ENCODE data around the gene PCSK4.
"Not testable (repeated sequence)": the region's sequence is repeated elsewhere in the genome, so short reads cannot be mapped to it uniquely, and the experiment has no call there.

PCSK4 gene

DNA sequence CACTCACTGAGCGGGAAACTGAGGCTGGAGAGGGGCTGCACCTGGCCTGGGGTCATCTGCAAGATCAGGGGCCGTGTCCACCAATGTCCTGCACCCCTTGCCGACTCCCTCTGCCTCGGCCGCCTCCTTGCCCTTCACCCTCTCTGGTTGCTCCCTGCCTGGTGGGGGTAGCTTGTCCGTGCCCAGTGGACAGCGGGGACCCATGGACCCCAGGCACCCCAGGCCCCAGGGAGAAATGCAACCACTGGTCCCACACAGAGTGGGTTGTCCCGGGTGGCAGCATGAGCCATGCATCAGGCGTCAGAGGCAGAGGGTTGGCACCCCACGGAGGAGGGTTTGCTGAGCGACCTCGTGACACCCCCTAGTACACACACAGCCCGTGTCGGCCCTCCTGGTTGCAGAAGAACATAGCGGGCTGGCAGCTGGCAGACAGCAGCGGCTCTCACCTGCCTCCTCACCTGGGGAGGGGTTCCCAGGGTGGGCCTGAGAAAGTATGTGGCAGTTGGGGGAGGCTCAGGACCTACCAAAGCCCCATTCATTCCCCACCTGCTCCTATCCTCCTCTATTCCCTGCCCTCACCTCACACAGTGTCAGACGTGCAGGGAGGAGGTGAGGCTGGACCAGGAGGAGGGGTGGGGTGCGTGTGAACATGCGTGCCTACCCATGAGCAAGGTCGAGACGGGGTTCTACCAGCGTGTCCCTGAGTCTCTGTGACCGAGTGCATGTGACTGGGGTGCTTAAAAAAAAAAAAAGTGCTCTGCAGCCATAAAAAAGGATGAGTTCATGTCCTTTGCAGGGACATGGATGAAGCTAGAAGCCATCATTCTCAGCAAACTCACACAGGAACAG lies 14.0 kb upstream of the PCSK4 start:
- no peak for DNase-seq

DNA sequence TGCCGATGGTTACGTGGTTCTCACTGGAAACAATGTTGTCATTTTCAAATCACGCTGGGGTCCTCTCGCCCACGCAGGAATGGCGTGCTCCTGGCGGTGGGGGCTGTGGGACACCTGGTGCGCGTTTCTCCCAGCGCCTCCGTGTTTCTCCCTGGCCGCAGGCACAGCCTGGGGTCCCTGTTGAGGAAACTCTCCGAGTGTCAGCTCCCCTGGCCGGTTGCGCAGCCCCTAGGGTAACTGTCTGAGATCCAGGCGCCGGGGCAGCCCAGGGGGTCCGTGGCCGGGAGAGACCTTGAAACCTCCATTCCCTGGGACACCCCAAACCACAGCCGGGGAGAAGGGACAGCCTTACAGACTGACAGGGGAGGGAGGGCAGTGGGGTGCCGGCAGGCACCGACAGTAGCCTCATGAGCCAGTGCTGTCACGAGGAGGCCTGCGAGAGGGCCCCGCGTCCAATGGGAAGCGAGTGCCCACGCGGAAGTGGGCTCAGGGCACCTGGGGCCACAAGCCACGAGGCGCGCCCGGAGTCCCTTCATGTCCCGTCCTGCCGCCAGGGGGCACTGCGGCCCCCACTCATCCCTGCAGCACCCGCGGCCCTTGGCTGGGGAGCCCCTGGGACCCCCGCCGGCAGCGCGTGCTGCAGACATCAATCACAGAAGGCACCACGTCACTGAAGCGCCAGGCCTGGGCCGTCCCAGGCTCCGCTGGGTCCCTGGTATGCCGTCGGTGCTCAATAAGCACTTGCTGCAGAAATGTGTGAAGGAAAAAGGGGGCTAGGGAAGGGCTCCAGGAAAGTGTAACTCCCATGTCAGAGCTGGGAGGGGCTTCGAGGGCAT lies 13.2 kb upstream of the PCSK4 start:
- DNase-seq: peak; percentile 79

DNA sequence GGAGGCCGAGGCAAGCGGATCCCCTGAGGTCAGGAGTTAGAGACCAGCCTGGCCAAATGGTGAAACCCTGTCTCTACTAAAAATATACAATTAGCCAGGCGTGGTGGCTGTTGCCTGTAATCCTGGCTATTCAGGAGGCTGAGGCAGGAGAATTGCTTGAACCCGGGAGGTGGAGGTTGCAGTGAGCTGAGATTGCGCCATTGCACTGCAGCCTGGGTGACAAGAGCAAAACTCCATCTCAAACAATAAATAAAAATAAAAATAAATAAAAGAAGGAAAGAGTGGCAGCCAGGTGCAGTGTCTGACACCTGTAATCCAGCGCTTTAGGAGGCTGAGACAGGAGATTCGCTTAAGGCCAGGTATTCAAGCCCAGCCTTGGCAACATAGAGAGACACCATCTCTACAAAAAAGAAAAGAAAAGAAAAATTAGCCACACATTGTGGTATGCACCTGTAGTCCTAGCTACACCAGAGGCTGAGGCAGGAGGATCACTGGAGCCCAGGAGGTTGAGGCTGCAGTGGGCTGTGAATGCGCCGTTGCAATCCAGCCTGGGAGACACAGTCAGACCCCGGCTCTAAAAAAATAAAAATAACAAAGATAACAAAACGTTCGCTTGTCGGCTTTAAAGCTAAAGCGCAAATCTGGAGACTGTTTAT lies 12.4 kb upstream of the PCSK4 start:
- DNase-seq: no peak

DNA sequence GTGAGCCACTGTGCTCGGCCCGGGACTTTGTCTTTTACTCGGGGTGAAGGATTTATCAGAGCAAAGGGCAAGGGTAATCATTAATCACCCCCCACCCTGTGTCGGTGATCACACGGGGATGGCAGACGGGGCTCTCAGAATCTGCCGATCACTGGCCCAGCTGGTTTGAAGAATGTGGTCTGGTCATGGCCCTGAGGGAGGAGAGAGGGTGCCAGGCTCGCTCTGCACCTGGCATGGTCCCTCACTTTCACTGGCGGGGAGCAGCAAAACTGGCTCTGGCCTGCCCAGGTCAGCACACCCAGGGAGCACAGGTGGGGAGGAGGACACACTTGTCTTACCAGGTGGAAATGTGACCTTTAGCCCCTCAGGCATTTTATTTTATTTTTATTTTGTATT lies 11.0 kb upstream of the PCSK4 start:
- no peak for DNase-seq

DNA sequence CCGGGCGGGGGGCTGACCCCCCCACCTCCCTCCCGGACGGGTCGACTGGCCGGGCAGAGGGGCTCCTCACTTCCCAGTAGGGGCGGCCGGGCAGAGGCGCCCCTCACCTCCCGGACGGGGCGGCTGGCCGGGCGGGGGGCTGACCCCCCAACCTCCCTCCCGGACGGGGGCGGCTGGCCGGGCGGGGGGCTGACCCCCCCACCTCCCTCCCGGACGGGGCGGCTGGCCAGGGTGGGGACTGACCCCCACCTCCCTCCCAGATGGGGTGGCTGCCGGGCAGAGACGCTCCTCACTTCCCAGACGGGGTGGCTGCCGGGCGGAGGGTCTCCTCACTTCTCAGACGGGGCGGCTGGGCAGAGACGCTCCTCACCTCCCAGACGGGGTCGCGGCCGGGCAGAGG lies 9.1 kb upstream of the PCSK4 start:
- DNase-seq: not testable (repeated sequence)

DNA sequence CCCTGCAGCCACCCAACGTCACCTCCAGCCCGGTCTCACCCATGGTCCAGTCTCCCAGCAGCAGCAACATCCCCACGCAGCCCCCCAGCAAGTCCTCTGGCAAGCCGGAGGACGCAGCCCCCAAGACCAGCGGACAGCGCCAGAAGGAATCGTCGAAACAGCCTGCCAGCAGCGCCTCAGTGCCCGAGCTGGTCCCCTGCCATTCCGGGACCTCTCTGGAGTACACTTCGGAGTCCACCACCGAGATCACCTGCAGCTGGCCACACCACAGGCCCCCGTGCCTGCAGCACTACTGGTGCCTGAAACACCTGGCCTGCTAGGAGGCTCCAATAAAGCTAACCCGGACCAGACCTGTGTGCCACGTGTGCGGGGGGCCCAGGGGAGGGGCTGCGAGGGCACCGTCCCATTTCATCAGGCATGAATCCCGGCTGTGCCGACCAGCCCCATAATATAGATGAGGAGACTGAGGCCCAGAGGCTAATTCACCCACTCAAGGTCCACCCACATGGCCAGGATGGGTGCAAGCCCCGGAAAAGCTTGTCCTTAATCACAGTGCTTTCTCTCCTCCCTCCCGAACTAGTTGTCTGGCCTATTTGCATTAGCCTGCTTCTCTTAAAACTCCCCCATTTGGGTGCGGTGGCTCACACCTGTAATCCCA lies 7.6 kb upstream of the PCSK4 start:
- no peak for DNase-seq

DNA sequence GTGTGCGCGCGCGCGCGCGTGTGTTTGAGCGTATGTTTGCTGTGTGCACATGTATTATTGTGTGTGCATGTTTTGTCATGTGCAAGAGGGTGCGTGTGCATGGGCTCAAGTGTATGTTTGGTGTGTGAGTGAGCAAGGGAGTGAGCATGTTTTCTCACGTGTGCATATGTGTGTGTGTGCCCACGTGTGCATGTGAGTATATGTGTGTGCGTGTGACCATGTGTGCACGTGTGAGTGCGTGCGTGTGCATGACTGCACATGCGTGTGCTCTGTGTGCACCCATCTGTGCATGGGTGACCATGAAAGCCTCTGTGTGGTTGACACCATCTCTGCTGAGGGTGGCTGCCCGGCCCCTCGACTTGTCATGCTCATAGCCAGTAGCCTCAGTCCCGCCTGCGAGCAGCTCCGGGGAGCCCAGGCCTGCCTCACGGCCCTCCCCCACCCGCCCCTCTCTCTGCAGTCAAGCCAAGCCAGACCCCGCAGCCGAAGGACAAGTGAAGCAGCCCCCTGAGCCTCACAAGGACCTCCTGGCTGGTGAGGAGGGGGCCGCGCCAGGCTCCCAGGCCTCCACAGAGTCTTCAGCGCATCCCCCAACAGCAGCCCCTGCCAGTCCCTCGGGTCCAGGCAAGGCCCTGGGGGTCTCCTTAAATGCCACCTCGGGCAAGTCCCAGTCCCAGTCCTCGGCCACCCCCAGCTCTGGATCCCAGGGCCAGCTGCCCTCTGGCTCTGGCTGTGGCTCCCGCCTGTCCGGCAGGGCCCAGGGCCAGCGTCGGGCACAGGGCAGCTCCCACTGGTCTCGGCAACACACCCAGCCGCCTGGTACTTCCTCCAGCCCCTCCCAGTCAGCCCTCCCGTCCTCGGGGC lies 6.8 kb upstream of the PCSK4 start:
- DNase-seq: no peak

DNA sequence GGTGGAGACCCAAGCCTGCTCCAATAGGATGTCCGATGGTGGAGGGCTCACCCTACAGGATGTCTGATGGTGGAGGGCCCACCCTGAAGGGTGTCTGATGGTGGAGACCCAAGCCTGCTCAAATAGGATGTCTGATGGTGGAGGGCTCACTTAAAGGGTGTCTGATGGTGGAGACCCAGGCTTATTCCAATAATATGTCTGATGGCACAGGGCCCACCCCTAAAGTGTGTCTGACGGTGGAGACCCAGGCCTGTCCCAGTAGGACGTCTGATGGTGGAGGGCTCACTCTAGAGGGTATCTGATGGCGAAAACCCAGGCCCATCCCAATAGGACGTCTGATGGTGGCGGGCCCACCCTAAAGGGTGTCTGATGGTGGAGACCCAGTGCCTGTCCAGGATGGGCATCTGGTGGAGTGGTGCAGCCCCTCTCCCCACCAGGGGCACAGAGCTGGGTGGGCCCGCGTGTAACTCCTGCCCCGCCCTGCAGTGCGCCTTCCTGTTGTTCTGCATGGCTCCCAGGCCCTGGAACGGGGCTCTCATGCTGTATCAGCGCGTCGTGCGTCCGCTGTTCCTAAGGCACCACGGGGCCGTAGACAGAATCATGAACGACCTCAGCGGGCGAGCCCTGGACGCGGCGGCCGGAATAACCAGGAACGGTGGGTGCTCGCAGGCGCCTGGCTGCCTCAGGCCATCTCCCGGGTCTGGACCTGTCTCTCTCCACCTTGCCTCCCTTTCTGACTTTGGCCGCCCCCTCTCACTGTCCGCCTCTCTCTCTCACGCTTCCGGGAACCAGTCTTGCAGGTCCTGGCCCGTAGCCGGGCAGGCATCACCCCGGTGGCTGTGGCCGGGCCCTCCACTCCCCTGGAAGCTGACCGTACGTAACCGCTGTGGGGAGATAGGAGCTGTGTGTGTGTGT lies 5.9 kb upstream of the PCSK4 start:
- no peak for DNase-seq

DNA sequence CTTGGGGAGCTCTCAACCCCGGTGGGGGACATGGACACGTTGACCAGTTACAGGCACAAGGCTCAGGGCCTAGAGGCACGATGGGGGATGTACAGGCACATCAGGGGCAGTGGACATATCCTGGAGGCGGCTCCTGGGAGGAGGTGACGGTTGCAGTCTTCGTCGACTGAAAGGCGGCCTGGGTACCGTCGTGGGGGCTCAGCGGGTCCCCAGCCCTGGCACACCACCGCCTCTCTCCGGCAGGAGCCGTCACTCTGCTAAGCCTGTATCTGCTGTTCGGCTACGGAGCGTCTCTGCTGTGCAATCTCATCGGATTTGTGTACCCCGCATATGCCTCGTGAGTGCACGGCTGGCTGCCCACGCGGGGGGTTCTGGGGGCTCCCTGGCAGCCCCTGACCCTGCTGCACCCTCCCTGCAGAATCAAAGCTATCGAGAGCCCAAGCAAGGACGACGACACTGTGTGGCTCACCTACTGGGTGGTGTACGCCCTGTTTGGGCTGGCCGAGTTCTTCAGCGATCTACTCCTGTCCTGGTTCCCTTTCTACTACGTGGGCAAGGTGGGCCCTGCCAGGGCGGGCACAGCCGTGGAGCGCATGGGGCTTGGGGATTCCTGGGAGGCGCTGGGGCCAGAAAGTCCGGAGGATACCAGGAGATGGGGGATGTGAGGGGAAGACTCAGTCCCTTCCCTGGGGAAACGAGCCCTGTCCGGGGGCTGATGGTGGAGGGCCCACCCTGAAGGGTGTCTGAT lies 5.1 kb upstream of the PCSK4 start:
- DNase-seq: no peak

DNA sequence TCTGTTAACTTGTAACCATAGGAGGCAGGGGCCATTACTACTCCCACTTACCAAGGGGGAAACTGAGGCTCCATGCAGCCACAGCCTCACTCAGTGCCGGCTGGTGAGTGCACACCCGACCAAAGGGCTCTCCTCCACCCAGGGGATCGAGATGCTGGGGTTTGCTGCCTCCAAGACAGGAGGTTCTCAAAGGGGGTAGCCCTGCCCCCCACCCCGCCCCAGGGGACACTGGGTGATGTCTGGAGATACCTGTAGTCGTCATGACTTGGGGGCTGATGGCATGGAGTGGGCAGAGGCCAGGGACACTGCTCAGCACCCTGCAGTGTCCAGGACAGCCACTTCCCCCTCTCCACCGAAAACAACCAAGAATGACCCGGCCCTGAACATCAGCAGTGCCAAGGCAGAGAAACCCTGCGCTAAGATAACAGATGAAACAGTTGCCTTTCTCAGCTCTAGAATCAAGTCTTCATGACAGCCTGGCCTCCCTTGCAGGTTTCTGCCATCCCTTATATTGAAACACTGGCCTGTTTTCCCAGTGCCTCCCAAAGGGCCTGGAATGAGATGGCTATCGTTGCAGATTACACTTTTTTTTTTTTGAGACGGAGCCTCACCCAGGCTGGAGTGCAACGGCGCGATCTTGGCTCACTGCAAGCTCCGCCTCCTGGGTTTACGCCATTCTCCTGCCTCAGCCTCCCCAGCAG lies 4.1 kb upstream of the PCSK4 start:
- DNase-seq: no peak

DNA sequence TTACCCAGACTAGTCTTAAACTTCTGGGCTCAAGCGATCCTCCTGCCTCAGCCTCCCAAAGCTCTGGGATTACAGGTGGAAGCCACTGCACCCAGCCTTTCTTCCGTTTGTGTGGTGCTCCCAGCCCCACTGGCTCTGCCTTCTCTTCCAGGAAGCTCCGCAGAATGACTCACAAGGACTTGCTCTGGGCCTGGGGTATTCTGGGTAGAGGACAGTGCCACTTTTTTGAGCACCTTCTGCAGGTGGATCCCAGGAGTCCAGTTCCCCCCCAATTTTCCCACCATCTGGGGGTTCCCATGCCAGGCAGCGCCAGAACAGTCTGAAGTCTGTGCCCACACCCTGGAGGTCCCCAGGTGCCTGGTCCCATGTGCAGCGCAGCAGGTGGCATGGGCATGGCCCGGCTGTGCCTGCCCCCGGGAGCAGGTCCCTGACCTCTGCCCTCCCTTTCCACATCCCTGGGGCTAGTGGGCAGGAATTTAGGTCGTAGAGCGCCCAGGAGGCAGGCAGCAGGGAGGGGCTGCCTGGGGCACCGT lies 2.4 kb upstream of the PCSK4 start:
- no peak for DNase-seq

DNA sequence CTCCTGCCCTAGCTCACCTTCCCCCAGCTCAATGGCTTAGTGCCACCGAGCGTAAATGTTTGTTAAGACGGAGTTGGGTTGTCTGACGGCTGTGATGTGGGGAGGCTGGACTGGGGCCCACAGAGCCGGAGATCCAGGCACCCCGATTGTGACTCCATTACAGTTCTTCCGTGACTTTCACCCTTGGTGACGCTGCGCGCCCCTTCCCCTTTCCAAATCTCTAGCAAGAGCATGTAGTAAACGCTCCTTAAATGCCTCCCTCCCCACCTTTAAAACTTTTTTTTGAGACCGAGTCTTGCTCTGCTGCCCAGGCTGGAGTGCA lies 1.7 kb upstream of the PCSK4 start:
- DNase-seq: no peak

DNA sequence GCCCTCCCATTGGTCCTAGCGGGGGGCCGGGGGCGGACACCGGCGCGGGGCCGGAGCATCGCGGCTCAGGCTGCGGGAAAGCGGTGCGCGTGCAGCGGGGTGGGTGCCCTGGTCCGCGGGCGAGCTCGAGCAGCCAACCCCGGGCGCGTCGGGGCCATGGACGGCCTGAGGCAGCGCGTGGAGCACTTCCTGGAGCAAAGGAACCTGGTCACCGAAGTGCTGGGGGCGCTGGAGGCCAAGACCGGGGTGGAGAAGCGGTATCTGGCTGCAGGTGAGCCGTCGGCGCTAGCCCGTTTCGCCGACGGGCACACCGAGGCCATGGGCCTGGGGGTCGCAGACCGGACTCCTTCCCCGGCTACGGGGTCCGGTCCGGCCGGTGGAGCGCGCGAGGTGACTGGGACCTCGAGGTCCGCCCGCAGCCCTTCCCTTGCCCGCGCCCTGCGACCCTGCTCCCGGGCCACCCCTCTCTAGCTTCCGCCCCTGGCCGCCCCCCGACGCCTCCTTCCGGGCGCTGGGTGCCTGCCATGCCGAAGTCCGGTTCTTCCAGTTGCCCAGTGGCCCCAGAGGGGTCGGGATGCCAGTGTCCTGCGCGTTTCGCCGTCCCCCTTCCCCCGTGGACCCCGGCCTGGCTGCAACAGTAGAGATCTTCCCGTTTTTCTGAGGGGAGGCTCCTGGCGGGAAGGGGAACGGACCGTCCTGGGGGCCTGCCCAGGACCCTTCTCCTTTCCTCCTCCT lies 1.1 kb upstream of the PCSK4 start, which contains the start of gene REEP6:
Gene REEP6 (plus strand): TSS at position 68 of the 735 bp plus-strand sequence. CDS start 89 bp downstream, at position 157.
- no peak for DNase-seq

DNA sequence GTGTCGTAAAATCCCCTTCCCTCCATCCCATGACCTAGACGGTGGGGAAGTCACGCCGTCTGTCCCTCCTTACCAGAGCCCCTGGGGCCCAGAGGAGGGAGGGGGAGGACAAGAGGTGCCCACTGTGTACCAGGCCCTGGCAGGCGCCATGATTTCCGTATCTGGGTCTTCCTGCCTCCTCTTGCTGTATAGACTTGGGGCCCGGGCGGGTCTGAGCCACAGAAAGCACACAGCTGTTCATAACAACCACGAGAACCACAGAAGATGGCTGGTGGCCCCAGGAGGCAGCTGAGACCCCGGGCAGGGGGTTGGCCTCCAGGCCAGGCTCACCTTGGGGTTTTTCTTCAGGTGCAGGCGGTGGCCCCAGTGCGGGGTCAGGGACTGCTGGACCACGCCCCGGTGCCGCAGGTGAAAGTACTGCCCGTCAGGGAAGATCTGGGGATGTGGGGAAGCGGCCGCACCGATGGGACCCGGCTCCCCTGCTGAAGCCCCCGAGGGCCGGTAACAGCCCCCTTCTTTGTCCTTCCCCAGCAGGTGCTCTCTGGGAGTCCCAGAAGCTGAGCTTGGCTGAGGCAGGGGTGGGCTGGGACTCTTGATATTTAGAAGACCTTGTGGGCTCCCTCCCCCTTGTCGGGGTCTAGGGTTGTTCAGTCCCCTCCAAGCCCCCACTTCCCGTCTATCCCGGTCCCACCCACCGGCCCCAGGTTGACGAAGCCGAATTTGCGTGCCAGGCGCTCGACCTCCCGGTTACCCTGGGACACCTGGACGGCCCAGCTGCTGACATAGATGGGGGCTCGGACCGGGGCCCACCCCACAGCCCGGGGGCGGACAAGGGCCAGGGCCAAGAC lies 463 bp downstream of the PCSK4 start:
- peak; percentile 51 for DNase-seq

DNA sequence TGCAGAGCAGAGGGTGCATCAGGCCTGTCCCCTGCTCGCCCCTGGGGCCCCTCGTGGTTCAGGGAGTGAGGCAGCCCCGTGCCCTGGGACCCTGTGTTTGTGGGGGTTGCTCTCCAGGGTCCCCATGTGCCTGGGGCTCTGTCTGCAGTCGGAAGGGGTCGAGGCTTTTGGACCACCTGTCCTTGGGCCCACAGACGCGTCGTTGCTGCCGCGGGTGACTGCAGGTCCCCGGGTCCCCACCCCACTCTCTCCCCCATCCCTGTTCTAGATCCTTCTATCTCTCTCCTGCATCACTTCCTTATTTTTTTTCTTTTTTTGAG lies 1.9 kb downstream of the PCSK4 start:
- no peak for DNase-seq

DNA sequence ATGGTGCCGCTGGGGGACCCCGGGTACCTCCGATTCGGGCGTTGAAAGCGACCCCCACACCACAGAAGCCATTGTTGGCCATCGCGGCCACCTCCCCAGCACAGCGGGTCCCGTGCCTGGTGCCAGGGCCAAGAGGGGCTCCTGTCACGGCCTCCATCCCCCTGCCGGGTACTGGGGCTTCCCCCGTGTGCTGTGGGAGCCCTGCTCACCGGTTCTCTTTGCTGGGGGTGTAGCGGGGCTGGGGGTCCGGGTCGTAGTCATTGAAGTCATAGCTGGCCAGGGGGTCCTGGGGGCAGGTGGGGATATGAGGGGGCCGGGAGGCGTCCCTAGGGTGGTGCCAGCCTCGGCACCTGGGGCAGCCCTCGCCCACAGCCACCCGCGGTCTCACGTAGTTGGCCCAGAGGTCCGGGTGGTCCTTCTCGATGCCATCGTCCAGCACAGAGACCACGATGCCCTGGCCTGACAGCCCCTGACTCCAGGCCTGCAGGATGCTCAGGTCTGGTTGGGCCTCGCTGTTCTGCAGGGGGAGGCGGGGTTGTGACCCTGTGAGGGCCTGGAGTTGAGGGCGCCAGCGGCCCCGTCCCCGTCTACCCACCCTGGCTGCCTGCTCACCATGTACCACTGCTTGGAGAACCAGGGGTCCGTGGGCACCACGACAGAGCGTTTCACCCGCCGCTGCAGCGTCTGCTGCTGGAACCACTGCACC lies 2.4 kb downstream of the PCSK4 start:
- no peak for DNase-seq
